NB4 (cell line): ENCODE results near the gene UNC5A.

ENCODE experiments used
- DNase-seq: peaks from one replicate; pipeline ENCODE4 v3.0.0; 2010; ENCODE audit warnings: low read depth
- H3K4me3 ChIP-seq: one replicate; pipeline ENCODE4 v1.5.1; 2011; ENCODE audit warnings: mild to moderate bottlenecking, low read depth, low read length, moderate library complexity
- MYC ChIP-seq: IDR thresholded peaks from 2 replicates; pipeline ENCODE4 v1.6.1; 2011; ENCODE audit warnings: low read depth, low read length
- POLR2A ChIP-seq: IDR thresholded peaks from 2 replicates; pipeline ENCODE4 v1.6.1; 2011; ENCODE audit warnings: mild to moderate bottlenecking; ENCODE audit not compliant: insufficient read length; ENCODE audit errors: extremely low read depth
- TF ChIP-seq, protein P1 (sequence below): IDR thresholded peaks from one replicate; pipeline ENCODE4 v1.5.1; 2012; ENCODE audit warnings: low read depth, low read length
- TF ChIP-seq, protein P2 (sequence below): IDR thresholded peaks from 2 replicates; pipeline ENCODE4 v1.6.1; 2011; ENCODE audit warnings: low read depth, low read length

The UNC5A gene

GRCh38 chr5:176847726-176848290, 37.4 kb downstream of the UNC5A start:
- no peak for TF ChIP-seq POLR2A
- TF ChIP-seq MYC: no peak
- TF ChIP-seq, protein P1, sequence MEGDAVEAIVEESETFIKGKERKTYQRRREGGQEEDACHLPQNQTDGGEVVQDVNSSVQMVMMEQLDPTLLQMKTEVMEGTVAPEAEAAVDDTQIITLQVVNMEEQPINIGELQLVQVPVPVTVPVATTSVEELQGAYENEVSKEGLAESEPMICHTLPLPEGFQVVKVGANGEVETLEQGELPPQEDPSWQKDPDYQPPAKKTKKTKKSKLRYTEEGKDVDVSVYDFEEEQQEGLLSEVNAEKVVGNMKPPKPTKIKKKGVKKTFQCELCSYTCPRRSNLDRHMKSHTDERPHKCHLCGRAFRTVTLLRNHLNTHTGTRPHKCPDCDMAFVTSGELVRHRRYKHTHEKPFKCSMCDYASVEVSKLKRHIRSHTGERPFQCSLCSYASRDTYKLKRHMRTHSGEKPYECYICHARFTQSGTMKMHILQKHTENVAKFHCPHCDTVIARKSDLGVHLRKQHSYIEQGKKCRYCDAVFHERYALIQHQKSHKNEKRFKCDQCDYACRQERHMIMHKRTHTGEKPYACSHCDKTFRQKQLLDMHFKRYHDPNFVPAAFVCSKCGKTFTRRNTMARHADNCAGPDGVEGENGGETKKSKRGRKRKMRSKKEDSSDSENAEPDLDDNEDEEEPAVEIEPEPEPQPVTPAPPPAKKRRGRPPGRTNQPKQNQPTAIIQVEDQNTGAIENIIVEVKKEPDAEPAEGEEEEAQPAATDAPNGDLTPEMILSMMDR: no peak
- TF ChIP-seq, protein P2, sequence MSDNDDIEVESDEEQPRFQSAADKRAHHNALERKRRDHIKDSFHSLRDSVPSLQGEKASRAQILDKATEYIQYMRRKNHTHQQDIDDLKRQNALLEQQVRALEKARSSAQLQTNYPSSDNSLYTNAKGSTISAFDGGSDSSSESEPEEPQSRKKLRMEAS: no peak
- DNase-seq: no peak
- no peak overlapping the region for H3K4me3 ChIP-seq

DNA sequence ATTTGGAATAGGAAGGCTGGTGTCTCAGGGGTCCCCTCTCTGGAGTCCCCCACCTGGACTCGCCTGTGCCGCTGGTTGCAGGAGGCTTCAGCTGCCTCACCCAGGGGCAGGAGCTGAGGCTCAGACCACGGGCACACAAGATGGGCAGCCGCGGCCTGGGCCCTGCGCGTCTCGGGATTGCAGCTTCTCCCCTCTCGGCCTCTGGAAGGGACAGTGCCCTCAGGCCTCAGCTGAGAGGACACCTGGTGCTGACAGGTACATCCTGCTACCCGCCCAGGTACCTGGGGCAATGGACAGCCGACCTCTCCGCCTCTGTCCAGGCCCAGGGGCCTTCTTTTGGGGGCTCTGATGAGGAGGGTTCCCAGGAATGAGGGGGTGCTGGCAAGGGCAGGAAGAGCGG, 38.3 kb downstream of the UNC5A start:
- no peak overlapping the region for H3K4me3 ChIP-seq
- no peak for TF ChIP-seq POLR2A
- TF ChIP-seq, protein P1: no peak
- TF ChIP-seq, protein P2: no peak
- no peak for TF ChIP-seq MYC
- DNase-seq: no peak

DNA sequence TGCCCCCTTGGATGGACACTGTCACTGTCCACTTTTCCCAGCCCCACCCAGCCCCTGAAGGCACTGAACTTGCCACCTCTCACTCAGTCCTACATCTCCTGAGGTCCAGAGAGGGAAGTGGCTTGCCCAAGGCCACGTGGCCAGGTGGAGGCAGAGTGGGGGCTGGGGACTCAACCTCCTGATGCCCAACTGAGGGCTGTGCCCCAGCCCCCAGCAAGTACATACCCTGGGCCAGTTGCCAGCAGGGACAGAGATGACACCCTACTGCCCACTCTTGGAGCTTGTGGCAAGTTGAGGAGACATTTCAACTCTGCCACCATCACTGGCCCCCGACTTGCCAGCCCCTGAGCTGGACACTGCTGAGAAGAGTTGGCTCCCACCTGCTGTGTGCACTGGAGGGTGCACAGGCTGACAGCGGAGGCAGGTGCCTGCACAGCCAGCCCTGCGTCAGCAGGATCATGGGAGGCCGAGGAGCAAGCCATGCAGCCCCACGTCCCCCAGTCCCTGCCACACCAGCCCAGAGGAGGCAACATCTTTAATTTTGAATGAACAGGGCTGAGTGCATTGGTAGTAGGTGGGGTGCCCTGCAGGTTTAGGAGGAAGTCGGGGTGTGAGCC, 39.4 kb downstream of the UNC5A start:
- H3K4me3 ChIP-seq: no peak overlapping the region
- no peak for DNase-seq
- TF ChIP-seq, protein P2: no peak
- TF ChIP-seq MYC: no peak

DNA sequence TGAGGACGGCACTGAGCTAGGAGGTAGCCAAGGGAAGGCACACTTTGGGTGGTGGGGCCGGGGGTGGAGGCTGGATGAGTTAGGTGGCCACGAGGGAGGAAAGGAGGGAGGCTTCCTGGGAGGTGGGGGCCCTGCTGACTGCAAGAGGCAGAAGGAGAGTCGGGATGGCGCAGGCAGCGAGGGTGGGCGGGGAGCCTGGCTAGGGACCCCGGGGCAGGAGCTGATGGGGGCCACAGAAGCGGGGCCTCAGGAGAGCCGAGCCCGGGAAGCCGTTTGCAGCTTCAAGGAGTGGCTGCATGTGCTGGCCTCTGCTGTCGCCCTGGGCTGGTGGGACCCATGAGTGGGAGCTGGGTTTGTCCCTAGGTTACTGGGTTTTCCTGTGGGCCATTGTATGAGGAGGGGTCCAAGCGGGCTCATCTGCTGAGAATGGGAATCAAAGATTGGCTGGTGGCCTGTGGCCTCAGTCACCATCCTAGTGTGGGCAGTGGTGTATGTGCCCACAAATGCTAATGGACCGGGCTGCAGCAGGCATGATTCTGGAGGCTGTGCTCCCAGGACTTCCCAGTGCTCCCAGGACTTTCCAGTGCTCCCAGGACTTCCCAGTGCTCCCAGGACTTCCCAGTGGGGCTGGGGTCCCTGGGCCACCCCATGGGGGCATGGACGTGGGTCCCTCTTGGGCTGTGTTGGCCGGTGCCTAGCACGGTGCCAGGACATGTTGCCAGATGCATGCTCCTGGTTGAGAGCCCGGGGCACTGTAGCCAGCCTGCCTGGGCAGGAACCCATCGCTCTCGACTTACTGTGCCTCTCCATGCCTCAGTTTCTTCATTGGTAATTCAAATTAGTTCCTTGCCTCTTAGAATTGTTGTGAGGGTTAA, 40.2 kb downstream of the UNC5A start:
- DNase-seq: no peak
- no peak overlapping the region for H3K4me3 ChIP-seq
- TF ChIP-seq POLR2A (no peak), MYC (no peak)
- TF ChIP-seq, protein P1: no peak
- TF ChIP-seq, protein P2: no peak

- no peak overlapping the region for H3K4me3 ChIP-seq
- DNase-seq: no peak
- TF ChIP-seq POLR2A (no peak), MYC (no peak)
- TF ChIP-seq, protein P1: no peak
- TF ChIP-seq, protein P2: no peak
Measured at GRCh38 chr5:176851380-176851779, 41.0 kb downstream of the UNC5A start.
